ENCODE results near the gene LTA. TPM values are rescaled to one million over a fixed set of nuclear protein-coding genes. Genes with fewer than 3 reads are reported as not detected.

Gene LTA
- total and polyA plus RNA-seq, 2 donors (not counting 3 experiments of a cell fraction or from before 2014, with no cell fraction given), result 0.46 TPM; not detected in 1

- peaks cover 13% of the 10 kb centered on the region for H3K4me1 ChIP-seq (ENCODE audit: control insufficient read depth, extremely low read depth, insufficient read depth, low read length)
- peak; percentile 46 for FAIRE-seq
- dilution Hi-C loops (cut with MboI; ENCODE audit: extremely low pct_ligation_motif_present, low sequenced_read_pairs) (no loop called here), intact Hi-C loops (cut with micrococcal nuclease) (no loop called here)
- no peaks in the 10 kb centered on the region for H3K27me3 ChIP-seq (ENCODE audit: control insufficient read depth in 2 of 2, insufficient read depth in 2 of 2, low read length in 2 of 2)
- H3K36me3 ChIP-seq (ENCODE audit: control insufficient read depth in 2 of 2, extremely low read depth in 1 of 2, insufficient read depth in 2 of 2, low read length in 2 of 2), result no peaks in the 10 kb centered on the region
- no peak overlapping the region for H3K9ac ChIP-seq (replicated peaks; ENCODE audit: extremely low read depth, insufficient read depth, low read length)
- H3K9me3 ChIP-seq (replicated peaks; ENCODE audit: control insufficient read depth, insufficient read depth, low read length), result no peaks in the 10 kb centered on the region
- H3K9me1 ChIP-seq (replicated peaks; ENCODE audit: control insufficient read depth, extremely low read depth, insufficient read depth, low read length), result no peaks in the 10 kb centered on the region
- no peak overlapping the region for H3K27ac ChIP-seq (ENCODE audit: insufficient read depth, low read depth, low read length)
- no peak for DNase-seq (ENCODE audit: low read depth, low spot score)
- TF ChIP-seq MAX (IDR thresholded peaks at IDR 0.05; ENCODE audit: insufficient read depth, insufficient read length), result no peak
- no peak for TF ChIP-seq FOS (IDR thresholded peaks at IDR 0.05; ENCODE audit: borderline replicate concordance, insufficient read depth, low read length)
- TF ChIP-seq, protein P1, sequence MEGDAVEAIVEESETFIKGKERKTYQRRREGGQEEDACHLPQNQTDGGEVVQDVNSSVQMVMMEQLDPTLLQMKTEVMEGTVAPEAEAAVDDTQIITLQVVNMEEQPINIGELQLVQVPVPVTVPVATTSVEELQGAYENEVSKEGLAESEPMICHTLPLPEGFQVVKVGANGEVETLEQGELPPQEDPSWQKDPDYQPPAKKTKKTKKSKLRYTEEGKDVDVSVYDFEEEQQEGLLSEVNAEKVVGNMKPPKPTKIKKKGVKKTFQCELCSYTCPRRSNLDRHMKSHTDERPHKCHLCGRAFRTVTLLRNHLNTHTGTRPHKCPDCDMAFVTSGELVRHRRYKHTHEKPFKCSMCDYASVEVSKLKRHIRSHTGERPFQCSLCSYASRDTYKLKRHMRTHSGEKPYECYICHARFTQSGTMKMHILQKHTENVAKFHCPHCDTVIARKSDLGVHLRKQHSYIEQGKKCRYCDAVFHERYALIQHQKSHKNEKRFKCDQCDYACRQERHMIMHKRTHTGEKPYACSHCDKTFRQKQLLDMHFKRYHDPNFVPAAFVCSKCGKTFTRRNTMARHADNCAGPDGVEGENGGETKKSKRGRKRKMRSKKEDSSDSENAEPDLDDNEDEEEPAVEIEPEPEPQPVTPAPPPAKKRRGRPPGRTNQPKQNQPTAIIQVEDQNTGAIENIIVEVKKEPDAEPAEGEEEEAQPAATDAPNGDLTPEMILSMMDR (IDR thresholded peaks at IDR 0.05; ENCODE audit: extremely low read depth in 1 of 2, insufficient read depth in 1 of 2, low read depth in 1 of 2, low read length in 2 of 2), result peak; percentile 21 to 35
- no peak for TF ChIP-seq JUN (IDR thresholded peaks at IDR 0.05; ENCODE audit: borderline replicate concordance, insufficient read depth, insufficient read length, low read depth)
- no peak for TF ChIP-seq MYC (IDR thresholded peaks at IDR 0.05; ENCODE audit: low read depth, low read length)
- no peak for TF ChIP-seq GATA2 (IDR thresholded peaks at IDR 0.05; ENCODE audit: insufficient read depth, insufficient read length, low read depth, low read length)
- H2AFZ ChIP-seq (ENCODE audit: low read depth, low read length), result no peak overlapping the region
- no peak overlapping the region for H3K4me3 ChIP-seq (replicated peaks in 1 of 3; ENCODE audit: insufficient read depth in 1 of 3, low read depth in 1 of 3, low read length in 3 of 3)
- CTCF ChIA-PET, result interaction anchor here (3.2 to 32.6 kb wide), 3 partner anchors 10 to 29 kb away, joined by 16 to 1517 read pairs (median 286); partner anchors contain the start of genes ATP6V1G2, DDX39B, NCR3 and NFKBIL1
- H3K79me2 ChIP-seq (ENCODE audit: control insufficient read depth, insufficient read depth, low read length), result peaks cover 10% of the 10 kb centered on the region
- H3K4me2 ChIP-seq (ENCODE audit: insufficient read depth, low read length), result no peak overlapping the region
- no TSS peak for BruUV-seq (replicated peaks)
- POLR2A ChIA-PET, result no interaction called here
- no peaks in the 10 kb centered on the region for H4K20me1 ChIP-seq (replicated peaks; ENCODE audit: control insufficient read depth, extremely low read depth, insufficient read depth, low read length)
These were observed 13.4 kb downstream of the LTA start for GRCh38 chr6:31585491-31585890.
